Adrenal gland (tissue), 12 donors: Measurements from ENCODE around the gene KIF26A. TPM values are rescaled to one million over a fixed set of nuclear protein-coding genes. Genes with fewer than 3 reads are reported as not detected.

Experiments used
- DNase-seq, 7 donors: peaks; one replicate each; pipeline ENCODE4 v3.0.0-alpha.2; 2019 to 2020
- H3K27ac ChIP-seq, 5 donors: fragments of 200-600 bp; sonication (generic) in 4 of 5; 1 replicate in 3 of 5; 2 replicates in 2 of 5; pipeline versions ENCODE4 v1.5.1 to v1.8.0; 2016 to 2020; ENCODE audit warnings: mild to moderate bottlenecking in 1 of 5
- H3K27me3 ChIP-seq: fragments of 200-600 bp; 2 replicates; pipeline ENCODE4 v1.8.0; 2021
- H3K36me3 ChIP-seq, 2 donors: fragments of 200-600 bp; replicated peaks in 1 of 2; 1 replicate in 1 of 2; 2 replicates in 1 of 2; pipeline versions ENCODE4 v1.5.1 to v1.8.0; 2018 to 2022
- H3K4me1 ChIP-seq, 2 donors: fragments of 200-600 bp; replicated peaks in 1 of 2; 1 replicate in 1 of 2; 2 replicates in 1 of 2; pipeline versions ENCODE4 v1.5.1 to v1.8.0; 2018 to 2021
- H3K4me3 ChIP-seq, 4 donors: fragments of 200-600 bp; sonication (generic) in 3 of 4; one replicate each; pipeline ENCODE4 v1.5.1; 2016 to 2018
- H3K9me3 ChIP-seq, 3 donors: fragments of 200-600 bp; sonication (generic) in 1 of 3; replicated peaks in 1 of 3; 1 replicate in 2 of 3; 2 replicates in 1 of 3; pipeline versions ENCODE4 v1.5.1 to v1.8.0; 2016 to 2021
- POLR2A ChIP-seq, 2 donors: fragments of 450-650 bp; IDR thresholded peaks; one replicate each; pipeline ENCODE4 v1.6.1; 2017; ENCODE audit warnings: antibody characterized with exemption in 2 of 2, mild to moderate bottlenecking in 2 of 2, moderate library complexity in 1 of 2
- WGBS, 4 donors: extraction: QIAGEN DNeasy Blood & Tissue Kit in 2 of 4; methylation state at CpG; one replicate each; pipeline versions ENCODE4 v1.1.5 to v1.1.7; 2013 to 2017; 5-methylcytosine and 5-hydroxymethylcytosine counted together
- intact Hi-C, 2 donors: fragments of 100-400 bp; cut with DNase I; formaldehyde crosslinking; loops; one replicate each; pipeline versions ENCODE4 v1.14.1 to v1.15.0; 2022 to 2023
- polyA plus RNA-seq, 3 donors: library from polyadenylated mRNA; stranded (reverse); fragments of 200-250 nt in 2 of 3; fragments of 350-450 nt in 1 of 3; fragmentation: Illumina TruSeq in 1 of 3; extraction: RNeasy Lipid Tissue Mini Kit (QIAGEN cat#74804) in 1 of 3; gene quantifications; one replicate each; pipeline ENCODE4 v1.2.3, GENCODE V29; 2013 to 2014
- total RNA-seq, 9 donors: library from RNA; depleted of rRNA in 4 of 9; stranded (reverse); fragments of >200 nt in 4 of 9; fragments of 120-200 nt in 1 of 9; fragmentation: NEBNext Ultra II Directional in 1 of 9; extraction: Animal tissue kit (Norgen Biotek cat#: 25700) in 1 of 9; gene quantifications; one replicate each; pipeline versions ENCODE4 v1.1.0 to v1.2.4, GENCODE V29; 2013 to 2023
- TF ChIP-seq, protein P1 (sequence below), 6 experiments: fragments of 450-650 bp in 4 of 6; fragments of 200-600 bp in 2 of 6; sonication (generic) in 1 of 6; IDR thresholded peaks; 1 replicate in 5 of 6; 2 replicates in 1 of 6; pipeline versions ENCODE4 v1.5.1 to v1.8.0; 2016 to 2021; ENCODE audit warnings: antibody characterized with exemption in 6 of 6, mild to moderate bottlenecking in 2 of 6, moderate library complexity in 1 of 6
- donor health status: healthy with polysubstance abuse.
- donor health status: Bipolar disorder and iron deficiency.
- donor health status: DM: yes; HTN: yes; CAD: no.
- donor health status: DM: no; HTN: no; CAD: no.
- donor health status: DM: no; HTN: no; CAD: no.
- donor health status: DM: yes; HTN: yes; CAD: no.

KIF26A gene
- total and polyA plus RNA-seq, 12 donors = 0.49 to 23.9 (median 6.5) TPM

DNA sequence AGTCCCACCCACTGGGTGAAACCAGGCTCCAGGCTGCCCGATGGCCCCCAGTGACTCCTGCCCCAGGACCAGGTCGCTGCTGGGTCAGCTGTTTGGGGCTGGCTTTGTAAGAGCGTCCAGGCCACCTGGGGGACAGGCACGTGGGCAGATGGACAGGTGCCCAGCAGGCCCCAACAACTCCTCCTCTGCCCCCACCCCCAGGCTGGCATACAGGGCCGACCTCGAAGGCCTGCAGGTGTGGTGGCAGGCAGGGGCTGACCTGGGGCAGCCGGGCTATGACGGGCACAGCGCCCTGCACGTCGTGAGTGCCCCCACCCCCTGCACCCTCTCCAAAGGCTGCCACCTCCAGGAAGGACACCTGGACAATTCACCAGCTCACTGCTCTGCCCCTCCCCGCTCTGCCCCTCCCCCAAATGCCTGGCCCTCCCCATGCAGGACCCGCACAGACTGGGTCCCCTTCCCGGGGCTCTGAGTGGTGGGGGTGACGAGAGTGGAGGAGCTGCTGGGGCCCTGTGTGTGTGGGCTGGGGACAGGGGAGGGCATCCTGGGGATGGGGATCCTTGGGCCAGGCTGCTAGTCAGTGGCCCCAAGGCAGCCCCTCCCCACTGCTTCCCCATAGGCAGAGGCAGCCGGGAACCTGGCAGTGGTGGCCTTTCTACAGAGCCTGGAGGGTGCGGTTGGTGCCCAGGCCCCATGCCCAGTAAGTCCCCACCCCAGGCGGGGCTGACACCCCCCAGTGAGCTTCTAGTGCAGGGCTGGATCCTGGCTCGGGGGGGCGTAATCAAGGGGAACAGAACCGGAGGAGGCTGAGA, 26.9 kb upstream of the KIF26A start:
- H3K4me1 ChIP-seq = peaks cover 2 to 3% of the 10 kb centered on the region in 2 donors

DNA sequence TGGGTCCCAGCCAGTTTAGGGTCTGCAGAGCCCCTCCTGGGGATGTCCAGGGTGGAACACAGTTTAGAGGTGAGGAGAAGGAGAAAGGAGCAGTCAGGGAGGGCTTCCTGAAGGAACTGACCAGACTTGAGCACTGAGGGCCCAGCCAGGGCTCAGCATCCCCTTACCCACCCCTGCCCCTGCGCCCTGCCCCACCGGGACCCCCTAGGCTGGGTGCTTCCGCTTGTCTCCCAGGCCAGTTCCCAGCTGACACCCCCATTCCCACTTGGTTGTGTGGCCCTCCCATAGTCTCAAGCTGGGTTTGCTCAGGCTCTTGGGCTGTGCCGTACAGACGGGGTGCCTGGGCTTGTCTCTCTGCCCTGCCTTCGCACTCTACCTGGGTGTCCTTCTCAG, 26.3 kb upstream of the KIF26A start:
- no peak for TF ChIP-seq POLR2A (IDR thresholded peaks at IDR 0.05)
- TF ChIP-seq, protein P1, sequence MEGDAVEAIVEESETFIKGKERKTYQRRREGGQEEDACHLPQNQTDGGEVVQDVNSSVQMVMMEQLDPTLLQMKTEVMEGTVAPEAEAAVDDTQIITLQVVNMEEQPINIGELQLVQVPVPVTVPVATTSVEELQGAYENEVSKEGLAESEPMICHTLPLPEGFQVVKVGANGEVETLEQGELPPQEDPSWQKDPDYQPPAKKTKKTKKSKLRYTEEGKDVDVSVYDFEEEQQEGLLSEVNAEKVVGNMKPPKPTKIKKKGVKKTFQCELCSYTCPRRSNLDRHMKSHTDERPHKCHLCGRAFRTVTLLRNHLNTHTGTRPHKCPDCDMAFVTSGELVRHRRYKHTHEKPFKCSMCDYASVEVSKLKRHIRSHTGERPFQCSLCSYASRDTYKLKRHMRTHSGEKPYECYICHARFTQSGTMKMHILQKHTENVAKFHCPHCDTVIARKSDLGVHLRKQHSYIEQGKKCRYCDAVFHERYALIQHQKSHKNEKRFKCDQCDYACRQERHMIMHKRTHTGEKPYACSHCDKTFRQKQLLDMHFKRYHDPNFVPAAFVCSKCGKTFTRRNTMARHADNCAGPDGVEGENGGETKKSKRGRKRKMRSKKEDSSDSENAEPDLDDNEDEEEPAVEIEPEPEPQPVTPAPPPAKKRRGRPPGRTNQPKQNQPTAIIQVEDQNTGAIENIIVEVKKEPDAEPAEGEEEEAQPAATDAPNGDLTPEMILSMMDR (IDR thresholded peaks at IDR 0.05) = no peak
- DNase-seq = peak in 1 of 7 donors; percentile 5
- peaks cover 15% of the 10 kb centered on the region for H3K27me3 ChIP-seq

More for the DNA sequence above, 26.9 kb upstream of the KIF26A start:
- Histone ChIP-seq H3K9me3 (no peaks in the 10 kb centered on the region), H3K4me3 (no peak overlapping the region), H3K36me3 (no peaks in the 10 kb centered on the region), H3K27me3 (peaks cover 9% of the 10 kb centered on the region), H3K27ac (no peak overlapping the region)
- TF ChIP-seq POLR2A (IDR thresholded peaks at IDR 0.05) = no peak
- TF ChIP-seq, protein P1 (IDR thresholded peaks at IDR 0.05) = no peak
- intact Hi-C loops = no loop called here
- 61 to 79% (median 69%) methylated on average over 7 to 21 of the region's 21 CpGs for WGBS, 4 donors
- peak in 1 of 7 donors; percentile 4 for DNase-seq

DNA sequence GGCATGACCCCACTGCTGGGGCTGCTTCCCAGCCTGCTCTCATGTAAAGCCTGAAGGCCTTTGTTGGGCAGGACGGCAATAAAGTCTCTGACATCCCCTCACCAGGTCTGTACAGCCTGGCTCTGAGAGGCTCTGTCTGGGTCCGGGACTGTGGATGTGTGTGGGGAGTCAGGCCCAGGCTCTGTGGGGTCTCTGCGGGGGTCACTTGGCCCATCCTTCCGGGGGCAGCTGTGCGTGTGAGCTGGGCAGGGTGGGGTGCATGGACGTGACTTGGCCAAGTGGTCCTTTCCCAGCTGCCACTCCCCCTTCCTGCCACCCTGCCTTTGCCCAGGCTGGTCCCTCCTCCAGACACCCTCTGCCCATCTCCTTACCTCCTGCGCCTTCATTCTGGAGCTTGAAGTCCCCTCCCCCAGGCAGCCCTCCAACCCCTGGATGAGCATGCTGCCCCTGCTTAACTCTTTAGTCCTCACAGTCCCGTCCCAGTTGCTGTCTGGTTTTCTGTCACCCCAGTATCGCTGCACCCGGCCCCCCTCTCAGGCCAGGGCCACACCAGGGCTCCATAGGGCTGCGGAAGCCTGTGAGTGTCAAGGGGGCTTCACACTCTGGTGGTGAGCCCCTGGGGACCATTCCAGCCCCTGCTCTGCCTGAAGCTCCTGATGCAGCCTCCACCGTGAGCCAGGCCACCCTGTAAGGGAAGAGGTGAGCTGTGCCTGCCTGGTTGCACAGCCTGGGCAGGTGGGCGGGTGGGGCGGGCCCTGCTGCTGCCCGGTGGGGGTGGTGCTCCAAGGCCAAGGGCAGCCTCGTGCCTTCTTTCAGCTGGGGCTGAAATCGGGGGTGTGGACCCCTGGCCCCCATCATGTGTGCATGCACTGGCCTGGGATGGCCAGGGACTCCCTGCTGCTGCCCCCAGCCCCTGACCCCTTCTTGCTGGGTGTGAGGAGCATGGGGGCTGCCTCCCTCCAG, 25.5 kb upstream of the KIF26A start:
- no peaks in the 10 kb centered on the region for H3K9me3 ChIP-seq
- H3K4me1 ChIP-seq = peaks cover 9 to 11% of the 10 kb centered on the region in 2 donors
- no peak for TF ChIP-seq POLR2A (IDR thresholded peaks at IDR 0.05)
- TF ChIP-seq, protein P1 (IDR thresholded peaks at IDR 0.05) = no peak
- peak in 1 of 7 donors; percentile 6 for DNase-seq
- 63 to 71% (median 69%) methylated on average over 6 to 17 of the region's 17 CpGs for WGBS, 4 donors
- no peaks in the 10 kb centered on the region for H3K36me3 ChIP-seq
- intact Hi-C loops = no loop called here
- no peak overlapping the region for H3K27ac ChIP-seq
- H3K27me3 ChIP-seq = peaks cover 23% of the 10 kb centered on the region
- no peak overlapping the region for H3K4me3 ChIP-seq

More for the DNA sequence above, 26.3 kb upstream of the KIF26A start:
- WGBS, 4 donors = 71 to 93% (median 86%) methylated on average over 1 to 6 of the region's 6 CpGs; no CpG with 5 or more reads in 1 of the 4 donors
- Histone ChIP-seq H3K4me3 (no peak overlapping the region), H3K36me3 (no peaks in the 10 kb centered on the region), H3K9me3 (no peaks in the 10 kb centered on the region), H3K27ac (no peak overlapping the region), H3K4me1 (peaks cover 6 to 8% of the 10 kb centered on the region in 2 donors)
- intact Hi-C loops = no loop called here
